Peyer's patch (tissue), 4 donors: ENCODE results near the gene METTL16.

Source experiments
- POLR2A ChIP-seq, 2 donors: fragments of 450-650 bp; IDR thresholded peaks; one replicate each; pipeline ENCODE4 v1.5.1; 2017; ENCODE audit warnings: antibody characterized with exemption in 2 of 2, mild to moderate bottlenecking in 2 of 2, moderate library complexity in 2 of 2
- TF ChIP-seq, protein P1 (sequence below), 6 experiments: fragments of 450-650 bp in 4 of 6; fragments of 200-600 bp in 2 of 6; sonication (generic) in 1 of 6; IDR thresholded peaks; one replicate each; pipeline ENCODE4 v1.5.1; 2017 to 2019; ENCODE audit warnings: antibody characterized with exemption in 6 of 6, mild to moderate bottlenecking in 3 of 6, moderate library complexity in 1 of 6

DNA sequence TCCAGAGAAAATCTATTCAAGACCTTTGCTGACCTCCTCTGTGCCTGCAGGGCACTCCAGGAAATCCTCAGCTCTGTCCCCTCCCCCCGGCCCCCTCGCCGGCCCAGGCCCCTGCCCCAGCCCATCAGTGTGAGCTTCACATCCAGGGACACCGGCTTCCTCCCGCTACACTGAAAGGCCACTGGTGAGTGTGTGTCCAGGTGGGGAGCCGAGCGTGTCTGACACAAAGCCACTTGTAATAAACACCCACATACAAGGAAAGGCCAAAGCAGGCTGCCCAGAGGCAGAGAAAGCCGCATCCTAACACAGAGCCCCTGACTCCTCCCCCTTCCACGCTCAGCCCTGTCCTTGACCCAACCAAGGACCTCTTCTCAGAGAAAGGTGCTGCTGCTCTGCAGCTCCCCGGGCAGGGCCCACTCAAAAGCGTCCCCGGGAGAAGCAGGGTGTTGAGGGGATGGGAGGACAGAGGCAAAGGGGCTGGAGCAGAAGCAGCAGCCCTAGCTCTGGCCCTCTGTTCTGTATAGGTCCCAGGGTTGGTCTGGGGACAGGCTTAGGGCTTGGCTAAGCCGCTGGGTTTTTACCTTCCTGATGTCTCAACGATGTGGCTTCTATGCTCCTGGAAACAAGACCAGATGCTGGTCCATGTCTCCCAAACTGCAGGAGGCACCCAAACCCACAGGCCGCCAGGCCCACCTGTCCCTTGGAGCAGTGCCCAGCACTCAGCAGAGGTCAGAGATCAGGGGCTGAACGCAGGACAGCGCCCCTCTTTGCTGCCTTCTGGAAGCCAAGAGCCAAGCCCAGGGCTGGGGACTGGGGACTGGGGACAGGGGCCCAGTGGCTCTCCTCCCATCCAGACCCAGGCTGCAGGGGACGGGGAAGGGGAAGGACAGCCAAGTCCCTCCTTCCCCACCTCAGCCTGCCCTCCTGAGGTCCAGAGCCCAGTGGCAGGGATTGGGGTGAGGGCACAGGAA is 126.2 kb downstream of the METTL16 start:
- TF ChIP-seq, protein P1, sequence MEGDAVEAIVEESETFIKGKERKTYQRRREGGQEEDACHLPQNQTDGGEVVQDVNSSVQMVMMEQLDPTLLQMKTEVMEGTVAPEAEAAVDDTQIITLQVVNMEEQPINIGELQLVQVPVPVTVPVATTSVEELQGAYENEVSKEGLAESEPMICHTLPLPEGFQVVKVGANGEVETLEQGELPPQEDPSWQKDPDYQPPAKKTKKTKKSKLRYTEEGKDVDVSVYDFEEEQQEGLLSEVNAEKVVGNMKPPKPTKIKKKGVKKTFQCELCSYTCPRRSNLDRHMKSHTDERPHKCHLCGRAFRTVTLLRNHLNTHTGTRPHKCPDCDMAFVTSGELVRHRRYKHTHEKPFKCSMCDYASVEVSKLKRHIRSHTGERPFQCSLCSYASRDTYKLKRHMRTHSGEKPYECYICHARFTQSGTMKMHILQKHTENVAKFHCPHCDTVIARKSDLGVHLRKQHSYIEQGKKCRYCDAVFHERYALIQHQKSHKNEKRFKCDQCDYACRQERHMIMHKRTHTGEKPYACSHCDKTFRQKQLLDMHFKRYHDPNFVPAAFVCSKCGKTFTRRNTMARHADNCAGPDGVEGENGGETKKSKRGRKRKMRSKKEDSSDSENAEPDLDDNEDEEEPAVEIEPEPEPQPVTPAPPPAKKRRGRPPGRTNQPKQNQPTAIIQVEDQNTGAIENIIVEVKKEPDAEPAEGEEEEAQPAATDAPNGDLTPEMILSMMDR (IDR thresholded peaks at IDR 0.05): no peak
- TF ChIP-seq POLR2A (IDR thresholded peaks at IDR 0.05): no peak
